ENCODE measurements around the gene KMT5B.

DNA sequence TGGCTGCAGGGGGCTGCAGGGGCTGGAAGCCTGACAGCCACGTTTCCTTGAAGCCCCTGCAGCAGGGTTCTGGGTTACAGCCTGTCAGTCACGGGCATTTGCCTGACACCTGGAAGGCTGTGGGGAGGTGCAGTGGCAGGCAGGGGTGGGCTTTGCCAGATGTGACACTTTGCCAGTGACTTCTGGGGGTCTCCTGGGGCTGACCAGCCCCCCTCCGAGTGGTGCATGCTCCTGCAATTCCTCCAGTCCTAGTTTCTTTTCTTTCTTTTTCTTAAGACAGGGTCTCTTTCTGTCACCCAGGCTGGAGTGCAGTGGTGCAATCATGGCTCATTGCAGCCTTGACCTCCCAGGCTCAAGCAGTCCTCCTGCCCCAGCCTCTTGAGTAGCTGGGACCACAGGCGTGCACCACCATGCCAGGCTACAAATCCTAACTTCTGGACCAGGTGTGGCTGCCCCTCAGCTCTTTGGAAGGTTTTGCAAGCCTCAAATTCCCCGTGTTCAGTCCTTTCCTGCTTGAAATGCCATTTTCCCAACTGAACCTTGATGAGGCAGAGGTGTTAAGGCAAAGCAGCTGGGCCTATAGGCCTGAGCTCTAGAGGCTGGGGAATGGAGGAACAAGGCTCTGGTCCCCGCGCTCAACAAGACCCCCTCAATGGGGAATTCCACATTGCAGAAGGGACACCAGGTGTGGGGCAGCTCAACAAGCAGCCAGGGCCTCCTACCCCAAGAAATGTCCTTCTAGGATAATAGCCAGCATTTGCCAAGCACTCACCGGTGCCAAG, 71.7 kb downstream of the KMT5B start:
- TF ChIP-seq POLR2AphosphoS5 (IDR thresholded peaks at IDR 0.05) (no peak), POLR2A (IDR thresholded peaks at IDR 0.05) (no peak)
- TF ChIP-seq, protein P1, sequence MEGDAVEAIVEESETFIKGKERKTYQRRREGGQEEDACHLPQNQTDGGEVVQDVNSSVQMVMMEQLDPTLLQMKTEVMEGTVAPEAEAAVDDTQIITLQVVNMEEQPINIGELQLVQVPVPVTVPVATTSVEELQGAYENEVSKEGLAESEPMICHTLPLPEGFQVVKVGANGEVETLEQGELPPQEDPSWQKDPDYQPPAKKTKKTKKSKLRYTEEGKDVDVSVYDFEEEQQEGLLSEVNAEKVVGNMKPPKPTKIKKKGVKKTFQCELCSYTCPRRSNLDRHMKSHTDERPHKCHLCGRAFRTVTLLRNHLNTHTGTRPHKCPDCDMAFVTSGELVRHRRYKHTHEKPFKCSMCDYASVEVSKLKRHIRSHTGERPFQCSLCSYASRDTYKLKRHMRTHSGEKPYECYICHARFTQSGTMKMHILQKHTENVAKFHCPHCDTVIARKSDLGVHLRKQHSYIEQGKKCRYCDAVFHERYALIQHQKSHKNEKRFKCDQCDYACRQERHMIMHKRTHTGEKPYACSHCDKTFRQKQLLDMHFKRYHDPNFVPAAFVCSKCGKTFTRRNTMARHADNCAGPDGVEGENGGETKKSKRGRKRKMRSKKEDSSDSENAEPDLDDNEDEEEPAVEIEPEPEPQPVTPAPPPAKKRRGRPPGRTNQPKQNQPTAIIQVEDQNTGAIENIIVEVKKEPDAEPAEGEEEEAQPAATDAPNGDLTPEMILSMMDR (IDR thresholded peaks at IDR 0.05) = no peak
